Mammary epithelial cell (primary cell): ENCODE measurements around the gene P2RX7.

ENCODE experiments used
- EZH2 ChIP-seq: IDR thresholded peaks from 2 replicates; pipeline ENCODE4 v1.6.1; 2012; ENCODE audit warnings: low read length, inconsistent platforms, borderline replicate concordance
- TF ChIP-seq, protein P1 (sequence below), 2 donors: IDR thresholded peaks in 1 of 2; conservative IDR thresholded peaks in 1 of 2; 2 replicates each; pipeline ENCODE4 v1.5.1; 2011 to 2012; ENCODE audit warnings: inconsistent platforms in 2 of 2, low read length in 2 of 2, mild to moderate bottlenecking in 2 of 2, control low read depth in 1 of 2, low read depth in 1 of 2; ENCODE audit not compliant: insufficient read depth in 1 of 2; ENCODE audit errors: extremely low read depth in 1 of 2

DNA sequence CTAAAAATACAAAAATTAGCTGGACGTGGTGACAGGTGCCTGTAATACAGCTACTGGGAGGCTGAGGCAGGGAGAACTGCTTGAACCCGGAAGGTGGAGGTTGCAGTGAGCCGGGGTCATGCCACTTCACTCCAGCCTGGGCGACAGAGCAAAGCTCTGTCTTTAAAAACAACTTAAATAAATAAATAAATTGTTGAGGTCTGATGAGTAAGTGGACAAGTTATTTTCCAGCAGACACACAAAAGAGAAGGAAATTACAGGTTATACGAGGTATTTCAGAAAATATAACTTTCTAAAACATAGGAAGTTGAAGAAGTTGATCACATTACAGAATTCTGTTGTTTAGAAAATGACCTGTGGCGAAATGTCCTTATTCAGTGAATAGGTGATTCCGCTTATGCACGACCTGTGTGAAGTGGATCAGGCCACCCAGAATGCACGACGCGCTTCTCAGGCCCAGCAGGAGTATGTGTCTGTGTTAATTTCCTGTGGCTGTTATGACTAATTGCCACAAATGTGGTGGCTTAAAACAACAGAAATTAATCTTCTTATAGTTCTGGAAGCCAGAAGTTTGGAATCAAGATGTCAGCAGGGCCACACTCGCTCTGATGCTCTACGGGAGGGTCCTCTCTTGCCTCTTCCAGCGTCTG lies 38.1 kb downstream of the P2RX7 start:
- TF ChIP-seq, protein P1, sequence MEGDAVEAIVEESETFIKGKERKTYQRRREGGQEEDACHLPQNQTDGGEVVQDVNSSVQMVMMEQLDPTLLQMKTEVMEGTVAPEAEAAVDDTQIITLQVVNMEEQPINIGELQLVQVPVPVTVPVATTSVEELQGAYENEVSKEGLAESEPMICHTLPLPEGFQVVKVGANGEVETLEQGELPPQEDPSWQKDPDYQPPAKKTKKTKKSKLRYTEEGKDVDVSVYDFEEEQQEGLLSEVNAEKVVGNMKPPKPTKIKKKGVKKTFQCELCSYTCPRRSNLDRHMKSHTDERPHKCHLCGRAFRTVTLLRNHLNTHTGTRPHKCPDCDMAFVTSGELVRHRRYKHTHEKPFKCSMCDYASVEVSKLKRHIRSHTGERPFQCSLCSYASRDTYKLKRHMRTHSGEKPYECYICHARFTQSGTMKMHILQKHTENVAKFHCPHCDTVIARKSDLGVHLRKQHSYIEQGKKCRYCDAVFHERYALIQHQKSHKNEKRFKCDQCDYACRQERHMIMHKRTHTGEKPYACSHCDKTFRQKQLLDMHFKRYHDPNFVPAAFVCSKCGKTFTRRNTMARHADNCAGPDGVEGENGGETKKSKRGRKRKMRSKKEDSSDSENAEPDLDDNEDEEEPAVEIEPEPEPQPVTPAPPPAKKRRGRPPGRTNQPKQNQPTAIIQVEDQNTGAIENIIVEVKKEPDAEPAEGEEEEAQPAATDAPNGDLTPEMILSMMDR (conservative IDR thresholded peaks at IDR 0.05 in 1 of 2, IDR thresholded peaks at IDR 0.05 in 1 of 2; ENCODE audit: extremely low read depth in 1 of 2, insufficient read depth in 1 of 2, low read depth in 1 of 2, low read length in 2 of 2): no peak
- no peak for TF ChIP-seq EZH2
